GM18505 (cell line): ENCODE data around the gene GNL1.

ENCODE experiments used
- ATAC-seq: cut with Tn5 transposase; IDR thresholded peaks from one replicate; pipeline ENCODE4 v1.9.1; 2021; ENCODE audit not compliant: unreplicated experiment
- POLR2A ChIP-seq: IDR thresholded peaks from 4 replicates; pipeline ENCODE4 v1.6.1; 2011; ENCODE audit warnings: borderline replicate concordance; ENCODE audit not compliant: insufficient read depth, insufficient read length; ENCODE audit errors: extremely low read depth

Gene GNL1

GRCh38 chr6:30589754-30590358, 33.6 kb upstream of the GNL1 start:
- TF ChIP-seq POLR2A, result no peak
- no peak for ATAC-seq

GRCh38 chr6:30583921-30584320, 27.6 kb upstream of the GNL1 start:
- no peak for ATAC-seq
- TF ChIP-seq POLR2A, result no peak

DNA sequence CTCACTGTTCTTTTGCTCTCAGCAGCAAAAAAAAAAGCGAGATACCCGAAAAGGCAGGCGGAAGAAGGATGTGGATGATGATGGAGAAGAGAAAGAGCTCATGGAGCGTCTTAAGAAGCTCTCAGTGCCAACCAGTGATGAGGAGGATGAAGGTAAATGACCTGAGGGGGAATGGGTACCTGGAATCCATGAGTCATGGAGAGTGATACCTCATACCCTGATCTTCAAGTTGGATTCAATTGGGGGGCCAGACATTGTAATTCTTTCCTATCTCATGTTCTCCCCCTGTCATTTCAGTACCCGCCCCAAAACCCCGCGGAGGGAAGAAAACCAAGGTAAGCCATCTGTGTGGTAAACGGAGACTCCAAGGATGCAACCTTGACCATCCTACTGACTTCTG, 21.8 kb upstream of the GNL1 start:
- no peak for ATAC-seq
- no peak for TF ChIP-seq POLR2A

DNA sequence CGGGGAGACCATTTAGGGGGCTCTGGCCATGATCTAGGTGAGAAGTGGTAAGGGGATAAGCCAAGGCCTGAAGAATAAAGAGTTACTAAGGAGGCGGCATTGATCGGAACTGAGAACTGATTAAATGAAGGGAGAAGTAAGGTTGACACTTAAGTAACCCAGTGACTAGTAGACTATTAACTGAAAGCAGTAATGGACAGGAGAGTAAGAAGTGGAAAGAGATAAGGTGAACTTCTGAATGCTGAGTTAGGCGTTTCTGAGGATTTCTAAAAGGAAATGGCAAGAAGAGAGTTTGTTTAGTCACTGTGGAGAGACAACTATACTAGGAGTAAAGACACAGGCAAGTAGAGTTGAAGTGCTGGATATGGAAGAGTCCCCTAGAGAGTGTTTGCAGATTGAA, 16.8 kb upstream of the GNL1 start:
- ATAC-seq, result no peak
- TF ChIP-seq POLR2A, result no peak

DNA sequence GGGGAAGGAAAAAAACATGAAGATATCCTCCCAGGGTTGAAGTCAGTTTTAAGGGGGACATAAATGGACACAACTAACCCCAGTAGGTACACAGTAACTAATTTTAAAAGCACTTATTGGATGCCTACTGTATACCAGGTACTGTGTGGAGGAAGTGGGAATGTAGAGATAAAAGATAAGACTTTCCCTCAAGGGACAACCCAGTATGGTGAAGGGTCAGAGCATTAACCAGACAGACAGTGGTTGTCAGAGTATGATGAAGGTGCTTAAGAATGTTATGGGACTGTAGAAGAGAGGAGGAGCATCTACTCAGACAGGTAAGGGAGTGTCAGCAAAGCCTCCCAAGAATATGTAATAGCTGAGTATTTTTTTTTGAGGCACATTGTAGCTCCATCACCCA, 15.9 kb upstream of the GNL1 start:
- TF ChIP-seq POLR2A, result no peak
- no peak for ATAC-seq

GRCh38 chr6:30571762-30572082, 15.4 kb upstream of the GNL1 start:
- no peak for ATAC-seq

GRCh38 chr6:30571075-30571761, 14.9 kb upstream of the GNL1 start, which contains the start of gene ABCF1:
Gene ABCF1, plus strand, starts transcription at chr6:30571442. Its CDS starts 46 bp downstream, at chr6:30571488.
- peak; percentile 94 for TF ChIP-seq POLR2A
- peak; percentile 90 for ATAC-seq

More at GRCh38 chr6:30571762-30572082, 15.4 kb upstream of the GNL1 start:
- TF ChIP-seq POLR2A, result no peak

- no peak for TF ChIP-seq POLR2A
- ATAC-seq, result peak; percentile 25
Observed at GRCh38 chr6:30570740-30571074, 14.4 kb upstream of the GNL1 start.

DNA sequence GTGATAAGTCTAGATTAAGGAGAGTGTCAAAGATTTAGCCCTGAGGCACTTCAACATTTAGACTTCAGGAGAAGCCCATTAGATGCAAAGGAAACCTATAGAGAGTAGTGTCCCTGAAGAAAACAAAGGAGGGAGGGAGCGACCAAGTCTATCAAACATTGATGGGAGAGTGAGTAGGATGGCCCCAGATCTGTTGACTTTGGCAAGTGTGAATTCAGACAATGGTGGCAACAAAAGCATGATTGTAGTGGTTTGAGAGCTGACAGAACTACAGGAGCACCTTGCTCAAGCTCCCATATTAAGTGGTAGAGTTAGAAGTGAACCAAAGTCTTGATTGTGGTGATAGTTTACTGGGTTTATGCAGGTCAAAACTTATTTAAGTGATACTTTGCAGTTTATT, 14.0 kb upstream of the GNL1 start:
- ATAC-seq, result no peak
- no peak for TF ChIP-seq POLR2A

- no peak for ATAC-seq
- TF ChIP-seq POLR2A, result no peak
Observed at GRCh38 chr6:30568245-30568644, 12.0 kb upstream of the GNL1 start.

- no peak for ATAC-seq
- TF ChIP-seq POLR2A, result no peak
Observed at GRCh38 chr6:30565772-30566171, 9.5 kb upstream of the GNL1 start.

GRCh38 chr6:30564114-30564513, 7.8 kb upstream of the GNL1 start:
- no peak for TF ChIP-seq POLR2A

GRCh38 chr6:30562470-30563425, 6.5 kb upstream of the GNL1 start:
- TF ChIP-seq POLR2A, result no peak
- no peak for ATAC-seq

More at GRCh38 chr6:30564114-30564513, 7.8 kb upstream of the GNL1 start:
- ATAC-seq, result no peak

GRCh38 chr6:30560930-30561329, 4.6 kb upstream of the GNL1 start:
- TF ChIP-seq POLR2A, result no peak

DNA sequence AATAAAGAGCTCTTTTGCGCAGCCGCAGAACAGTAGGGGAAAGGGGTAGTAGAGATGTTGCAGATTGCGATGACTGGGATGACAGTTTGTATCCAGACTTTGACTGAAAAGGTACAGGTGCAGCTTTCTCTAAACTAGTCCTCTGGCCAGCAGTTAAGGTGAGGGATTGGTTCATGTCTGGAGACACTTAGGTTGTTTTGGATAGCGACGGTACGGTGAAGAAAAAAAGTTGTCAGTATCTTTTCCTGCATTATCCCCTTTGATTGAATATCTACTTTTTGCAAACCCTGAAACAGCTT, 1.3 kb upstream of the GNL1 start:
- no peak for TF ChIP-seq POLR2A
- ATAC-seq, result no peak

More at GRCh38 chr6:30560930-30561329, 4.6 kb upstream of the GNL1 start:
- no peak for ATAC-seq
